NCI-H774 (cell line): Measurements from ENCODE around the gene SLC5A12.

Experiments
- DNase-seq: peaks from one replicate; lab custom pipeline; 2025; lab: John Stamatoyannopoulos, UW

Gene SLC5A12

GRCh38 chr11:26719289-26719973 lies 2.4 kb downstream of the SLC5A12 start:
- no peak for DNase-seq

- no peak for DNase-seq
Measured at GRCh38 chr11:26717771-26718170, 4.1 kb downstream of the SLC5A12 start.

- DNase-seq = no peak
Measured at GRCh38 chr11:26715133-26715532, 6.7 kb downstream of the SLC5A12 start.

GRCh38 chr11:26712497-26712896 lies 9.4 kb downstream of the SLC5A12 start:
- no peak for DNase-seq

- no peak for DNase-seq
Measured at GRCh38 chr11:26710489-26710888, 11.4 kb downstream of the SLC5A12 start.

GRCh38 chr11:26708736-26709456 lies 13.0 kb downstream of the SLC5A12 start:
- DNase-seq = no peak

- no peak for DNase-seq
Measured at GRCh38 chr11:26706181-26706580, 15.7 kb downstream of the SLC5A12 start.

GRCh38 chr11:26704249-26704648 lies 17.6 kb downstream of the SLC5A12 start:
- DNase-seq = no peak

GRCh38 chr11:26703411-26704191 lies 18.3 kb downstream of the SLC5A12 start:
- DNase-seq = no peak

- DNase-seq = no peak
Measured at GRCh38 chr11:26702406-26702805, 19.5 kb downstream of the SLC5A12 start.

GRCh38 chr11:26700574-26701235 lies 21.2 kb downstream of the SLC5A12 start:
- DNase-seq = no peak

GRCh38 chr11:26698224-26698623 lies 23.6 kb downstream of the SLC5A12 start:
- DNase-seq = no peak

- DNase-seq = peak; percentile 30
Measured at GRCh38 chr11:26696330-26696729, 25.5 kb downstream of the SLC5A12 start.

- DNase-seq = no peak
Measured at GRCh38 chr11:26688701-26689100, 33.2 kb downstream of the SLC5A12 start.

GRCh38 chr11:26687351-26687750 lies 34.5 kb downstream of the SLC5A12 start:
- no peak for DNase-seq

- DNase-seq = no peak
Measured at GRCh38 chr11:26677566-26677965, 44.3 kb downstream of the SLC5A12 start.

- DNase-seq = no peak
Measured at GRCh38 chr11:26676641-26677040, 45.2 kb downstream of the SLC5A12 start.

- no peak for DNase-seq
Measured at GRCh38 chr11:26675233-26675928, 46.5 kb downstream of the SLC5A12 start.

GRCh38 chr11:26665946-26666345 lies 55.9 kb downstream of the SLC5A12 start:
- no peak for DNase-seq

- no peak for DNase-seq
Measured at GRCh38 chr11:26665036-26665435, 56.8 kb downstream of the SLC5A12 start.

- DNase-seq = no peak
Measured at GRCh38 chr11:26662916-26663315, 58.9 kb downstream of the SLC5A12 start.

- no peak for DNase-seq
Measured at GRCh38 chr11:26655287-26655686, 66.6 kb downstream of the SLC5A12 start.
